GM12865 (cell line): Measurements from ENCODE around the gene NRP1.

Experiments
- DNase-seq: peaks from one replicate; pipeline ENCODE4 v3.0.0; 2010; ENCODE audit warnings: low read depth
- H3K4me3 ChIP-seq: 2 replicates; pipeline ENCODE4 v1.5.1; 2011; ENCODE audit warnings: mild to moderate bottlenecking, low read depth, low read length, control low read depth
- CTCF ChIP-seq: IDR thresholded peaks from 2 replicates; pipeline ENCODE4 v1.5.1; 2011; ENCODE audit warnings: low read length, control low read depth, low read depth, inconsistent platforms; ENCODE audit not compliant: insufficient read depth; ENCODE audit errors: missing control alignments

The NRP1 gene

DNA sequence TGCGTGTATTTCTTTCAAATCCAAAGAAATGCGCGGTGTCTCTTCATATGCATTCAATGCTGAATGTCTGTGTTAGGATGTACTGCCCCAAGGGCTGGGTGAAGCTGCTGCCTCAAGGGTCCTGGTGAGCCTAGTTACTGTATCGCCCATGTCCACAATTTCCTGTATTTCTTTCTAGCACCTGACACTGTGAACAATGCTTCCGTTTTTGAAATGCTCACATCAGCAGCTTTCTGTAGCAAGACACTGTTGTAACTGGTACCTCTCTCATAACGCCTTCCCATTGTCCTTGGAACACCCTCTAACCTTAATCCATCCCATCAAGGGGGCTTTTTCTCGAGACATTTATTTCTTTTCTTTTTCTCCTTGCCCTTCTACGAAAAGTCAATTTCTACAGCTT is 25.1 kb downstream of the NRP1 start:
- DNase-seq, result no peak
- no peak overlapping the region for H3K4me3 ChIP-seq
- no peak for TF ChIP-seq CTCF

DNA sequence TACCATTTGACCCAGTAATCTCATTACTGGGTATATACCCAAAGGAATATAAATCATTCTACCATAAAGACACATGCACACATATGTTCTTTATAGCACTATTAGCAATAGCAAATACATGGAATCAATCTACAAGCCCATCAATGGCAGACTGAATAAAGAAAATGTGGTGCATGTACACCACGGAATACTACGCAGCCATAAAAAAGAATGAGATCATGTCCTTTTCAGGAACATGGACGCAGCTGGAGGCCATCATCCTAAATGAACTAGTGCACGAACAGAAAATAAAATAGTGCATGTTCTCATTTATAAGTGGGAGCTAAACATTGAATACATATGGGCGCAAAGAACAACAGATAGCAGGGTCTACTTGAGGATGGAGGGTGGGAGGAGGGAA is 26.6 kb downstream of the NRP1 start:
- no peak for TF ChIP-seq CTCF
- no peak overlapping the region for H3K4me3 ChIP-seq
- no peak for DNase-seq

DNA sequence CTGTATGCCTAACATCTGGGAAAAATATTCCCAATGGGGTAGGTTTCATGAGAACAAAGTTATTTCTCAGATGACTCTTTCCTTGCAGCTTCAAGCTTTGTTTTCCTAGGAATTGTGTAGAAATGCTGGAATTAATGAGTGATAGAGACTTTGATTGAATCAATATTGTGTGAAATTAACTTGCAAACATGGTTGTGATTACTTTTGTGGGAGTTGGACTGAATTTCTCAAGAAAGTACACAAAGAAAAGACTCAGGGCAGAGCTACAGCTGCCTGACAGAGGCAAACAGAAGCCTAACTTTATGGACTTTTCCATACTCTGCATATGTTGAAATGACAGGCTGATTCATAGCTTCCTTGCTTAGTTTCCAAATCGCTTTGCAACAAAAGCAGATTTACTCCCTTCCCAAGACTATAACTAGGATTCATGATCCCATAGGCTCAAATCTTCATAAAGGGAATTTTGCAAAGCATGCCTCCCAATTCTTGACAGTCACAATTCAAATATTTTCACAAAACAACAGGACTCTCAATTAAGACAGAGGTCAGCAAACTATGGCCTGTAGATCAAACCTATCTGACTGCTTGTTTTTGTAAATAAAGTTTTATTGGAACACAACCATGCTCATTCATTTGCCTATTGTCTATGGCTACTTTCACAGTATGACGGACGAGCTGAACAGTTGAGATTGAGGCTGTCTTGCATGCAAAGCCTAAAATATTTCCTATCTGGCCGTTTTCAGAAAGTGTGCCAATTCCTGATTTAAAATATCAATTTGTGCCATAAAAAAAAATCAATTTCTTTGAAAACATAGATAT is 27.6 kb downstream of the NRP1 start:
- no peak for DNase-seq
- no peak overlapping the region for H3K4me3 ChIP-seq
- no peak for TF ChIP-seq CTCF

GRCh38 chr10:33306126-33306525 is 28.3 kb downstream of the NRP1 start:
- no peak for DNase-seq
- H3K4me3 ChIP-seq, result no peak overlapping the region
- TF ChIP-seq CTCF, result no peak

GRCh38 chr10:33304423-33305225 is 29.8 kb downstream of the NRP1 start:
- no peak for DNase-seq
- H3K4me3 ChIP-seq, result no peak overlapping the region
- no peak for TF ChIP-seq CTCF

DNA sequence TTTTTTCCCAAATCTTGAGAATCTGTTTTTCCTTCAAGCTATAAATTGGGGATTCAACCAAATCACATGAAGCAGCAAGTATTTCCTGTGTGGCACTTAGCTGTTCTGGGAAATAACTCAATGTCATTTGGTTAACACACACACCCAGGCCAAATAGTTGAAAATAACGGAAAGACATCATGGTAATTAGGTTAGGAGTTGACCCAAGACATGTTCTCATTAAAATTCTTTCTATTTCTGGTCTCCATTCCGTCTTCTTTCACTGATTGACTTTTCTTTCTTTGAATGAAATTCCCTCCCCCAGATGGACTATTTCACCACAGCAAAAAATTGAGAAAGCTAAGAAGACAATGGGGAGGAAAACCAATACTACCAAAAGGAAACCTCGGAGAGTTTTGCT is 30.5 kb downstream of the NRP1 start:
- TF ChIP-seq CTCF, result no peak
- DNase-seq, result no peak
- H3K4me3 ChIP-seq, result no peak overlapping the region
